ENCODE measurements around the gene IGDCC3.

The IGDCC3 gene

GRCh38 chr15:65377976-65378366, at the start of gene IGDCC3:
Gene IGDCC3, minus strand, starts transcription at chr15:65378002. Its CDS starts 214 bp downstream, at chr15:65377788.
- no peak for DNase-seq

GRCh38 chr15:65426216-65426853, 48.5 kb upstream of the IGDCC3 start:
- no peak for DNase-seq

- DNase-seq = no peak
These were observed 46.9 kb upstream of the IGDCC3 start for GRCh38 chr15:65424683-65425082.

GRCh38 chr15:65423976-65424679, 46.3 kb upstream of the IGDCC3 start:
- no peak for DNase-seq

- no peak for DNase-seq
These were observed 45.6 kb upstream of the IGDCC3 start for GRCh38 chr15:65423150-65423975.

- DNase-seq = no peak
These were observed 43.8 kb upstream of the IGDCC3 start for GRCh38 chr15:65421360-65422215.

- DNase-seq = no peak
These were observed 43.2 kb upstream of the IGDCC3 start for GRCh38 chr15:65420975-65421359.

GRCh38 chr15:65418596-65418995, 40.8 kb upstream of the IGDCC3 start:
- no peak for DNase-seq

- DNase-seq = no peak
These were observed 39.1 kb upstream of the IGDCC3 start for GRCh38 chr15:65416845-65417416.

GRCh38 chr15:65414841-65415621, 37.2 kb upstream of the IGDCC3 start:
- DNase-seq = no peak

GRCh38 chr15:65413760-65414144, 36.0 kb upstream of the IGDCC3 start:
- no peak for DNase-seq

- DNase-seq = no peak
These were observed 35.4 kb upstream of the IGDCC3 start for GRCh38 chr15:65413051-65413759.

GRCh38 chr15:65412556-65412955, 34.8 kb upstream of the IGDCC3 start:
- DNase-seq = no peak

- DNase-seq = no peak
These were observed 33.8 kb upstream of the IGDCC3 start for GRCh38 chr15:65411465-65412071.

- DNase-seq = no peak
These were observed 33.2 kb upstream of the IGDCC3 start for GRCh38 chr15:65410972-65411371.

GRCh38 chr15:65410036-65410435, 32.2 kb upstream of the IGDCC3 start:
- no peak for DNase-seq

GRCh38 chr15:65409036-65409631, 31.3 kb upstream of the IGDCC3 start:
- DNase-seq = no peak

- DNase-seq = no peak
These were observed 30.7 kb upstream of the IGDCC3 start for GRCh38 chr15:65408324-65409035.

- DNase-seq = no peak
These were observed 28.7 kb upstream of the IGDCC3 start for GRCh38 chr15:65406424-65407000.
